Dermis microvascular lymphatic vessel endothelial cell (primary cell): Measurements from ENCODE around the gene GAB2. TPM values are rescaled to one million over a fixed set of nuclear protein-coding genes. Genes with fewer than 3 reads are reported as not detected.
"Not testable (repeated sequence)": the region's sequence is repeated elsewhere in the genome, so short reads cannot be mapped to it uniquely, and the experiment has no call there.

Source experiments
- DNase-seq, 2 donors: peaks; one replicate each; pipeline versions ENCODE4 v3.0.0 to v3.0.0-alpha.2; 2010; ENCODE audit warnings: low read depth in 2 of 2
- total RNA-seq: library from RNA; depleted of rRNA; stranded (reverse); fragments of >200 nt; gene quantifications from 2 replicates; pipeline ENCODE4 v1.2.1, GENCODE V29; 2014

The GAB2 gene
- total RNA-seq, 1 donor from 2014 or later = 11.4 TPM

GRCh38 chr11:78281511-78281910 lies 136.1 kb downstream of the GAB2 start:
- no peak for DNase-seq

DNA sequence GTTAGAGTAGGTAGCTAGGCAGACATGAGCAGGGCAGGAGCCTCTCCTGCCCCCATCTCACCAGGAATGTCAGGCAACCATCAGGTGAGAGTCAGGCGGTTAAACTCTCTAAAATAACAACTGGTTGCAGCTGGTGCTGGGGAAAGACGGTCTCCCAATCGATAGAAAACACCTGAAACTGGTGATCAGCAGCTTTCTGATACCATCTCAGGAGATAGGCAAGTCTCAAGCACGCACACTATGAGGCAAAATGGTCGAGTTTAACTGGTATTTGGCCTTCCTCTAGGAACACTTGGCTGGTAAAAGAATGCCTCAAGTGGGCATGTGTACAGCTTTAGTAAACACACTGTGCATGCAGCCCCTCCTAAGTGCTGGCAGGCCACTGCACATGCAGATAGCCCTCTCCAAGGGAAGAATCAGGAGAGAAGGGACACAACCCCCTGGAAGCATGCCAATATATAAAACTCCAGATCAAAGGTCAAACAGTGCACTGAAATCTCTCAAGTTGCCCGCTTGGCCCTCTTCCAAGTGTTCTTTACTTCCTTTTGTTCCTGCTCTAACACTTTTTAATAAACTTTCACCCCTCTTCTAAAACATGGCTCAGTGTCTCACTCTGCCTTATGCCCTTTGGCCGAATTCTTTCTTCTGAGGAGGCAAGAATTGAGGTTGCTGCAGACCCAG lies 140.2 kb downstream of the GAB2 start:
- peak in 1 of 2 donors; percentile 48 for DNase-seq

DNA sequence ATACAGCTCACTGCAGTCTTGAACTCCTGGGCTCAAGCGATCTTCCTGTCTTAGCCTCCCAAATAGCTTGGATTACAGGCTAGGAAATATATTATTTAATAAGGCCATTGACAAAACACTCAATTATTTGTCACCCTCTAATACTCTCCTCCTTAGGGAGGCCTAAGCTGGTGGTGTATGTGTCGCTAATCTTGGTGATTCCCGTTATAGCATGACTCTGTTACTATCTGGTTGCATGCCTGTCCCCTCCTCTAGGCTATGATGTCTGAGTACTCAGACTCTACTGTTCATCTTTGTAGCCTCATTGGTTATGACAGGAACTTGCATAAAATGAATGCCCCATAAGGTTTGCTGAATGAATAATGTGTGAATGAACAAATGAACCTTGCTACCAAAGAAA lies 141.3 kb downstream of the GAB2 start:
- DNase-seq = no peak

GRCh38 chr11:78274739-78275138 lies 142.9 kb downstream of the GAB2 start:
- no peak for DNase-seq

- DNase-seq = not testable (repeated sequence)
Observed at GRCh38 chr11:78272625-78273269, 144.9 kb downstream of the GAB2 start.

- DNase-seq = not testable (repeated sequence)
Observed at GRCh38 chr11:78271801-78272200, 145.8 kb downstream of the GAB2 start.

DNA sequence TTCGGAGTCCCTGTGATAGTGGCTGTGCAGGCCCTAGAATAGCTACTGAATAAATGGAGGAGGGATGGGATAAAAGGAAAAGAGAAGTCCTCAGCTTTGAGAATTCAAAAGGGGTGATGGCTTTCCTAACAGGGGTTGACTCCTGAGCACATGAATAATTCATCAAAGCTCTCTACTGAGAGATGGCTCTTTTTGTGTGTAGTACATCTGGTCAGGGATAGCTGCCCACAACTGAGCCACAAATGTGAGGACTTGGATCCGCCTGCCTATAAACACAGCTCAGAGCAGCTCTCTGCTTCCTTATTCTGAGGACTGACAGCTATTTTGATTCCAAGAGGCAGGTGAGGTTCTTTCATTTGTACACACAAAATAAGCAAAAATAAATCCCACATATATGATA lies 146.6 kb downstream of the GAB2 start:
- no peak for DNase-seq

GRCh38 chr11:78269806-78270205 lies 147.8 kb downstream of the GAB2 start:
- no peak for DNase-seq

GRCh38 chr11:78268591-78269410 lies 148.8 kb downstream of the GAB2 start:
- DNase-seq = no peak

DNA sequence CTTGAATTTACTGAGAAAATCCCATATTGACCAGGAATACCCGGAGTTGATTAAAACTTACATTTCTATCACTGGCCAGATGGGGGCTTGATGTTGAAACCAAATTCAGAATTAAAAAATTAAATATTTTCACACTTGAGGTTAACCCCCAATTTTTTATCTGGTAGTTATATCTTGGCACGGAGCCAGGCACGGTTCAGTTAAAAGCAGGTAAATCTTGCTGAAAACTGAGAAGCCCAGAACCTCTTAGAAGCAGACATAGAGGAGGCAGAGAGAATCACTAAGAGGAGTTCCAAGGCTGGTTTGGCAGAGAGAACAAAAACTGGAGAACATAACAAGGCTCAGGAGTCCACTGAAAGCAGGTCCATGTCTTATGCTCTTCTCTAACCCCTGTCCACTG lies 151.2 kb downstream of the GAB2 start:
- no peak for DNase-seq

DNA sequence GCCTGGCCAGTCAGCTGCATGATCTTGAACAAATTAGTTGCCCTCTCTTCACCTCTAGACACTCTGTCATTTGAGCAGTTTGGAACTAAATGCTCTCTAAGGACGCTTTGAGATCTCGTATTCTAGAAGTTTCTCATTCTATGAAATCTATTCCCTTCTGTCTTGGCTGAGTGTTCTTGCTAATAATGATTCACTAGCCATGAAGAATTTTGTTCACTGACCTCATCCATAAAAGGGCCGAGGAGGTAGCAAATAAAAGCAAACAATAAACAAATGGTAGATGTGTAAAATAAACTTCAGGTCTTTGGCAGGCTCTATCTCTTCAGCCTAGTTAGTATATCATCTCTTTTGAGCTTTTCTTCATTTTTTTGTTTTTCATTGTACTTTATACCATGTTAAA lies 152.3 kb downstream of the GAB2 start:
- DNase-seq = no peak

- DNase-seq = no peak
Observed at GRCh38 chr11:78262691-78263090, 154.9 kb downstream of the GAB2 start.

- no peak for DNase-seq
Observed at GRCh38 chr11:78262238-78262637, 155.4 kb downstream of the GAB2 start.

GRCh38 chr11:78261828-78262227 lies 155.8 kb downstream of the GAB2 start:
- DNase-seq = no peak

DNA sequence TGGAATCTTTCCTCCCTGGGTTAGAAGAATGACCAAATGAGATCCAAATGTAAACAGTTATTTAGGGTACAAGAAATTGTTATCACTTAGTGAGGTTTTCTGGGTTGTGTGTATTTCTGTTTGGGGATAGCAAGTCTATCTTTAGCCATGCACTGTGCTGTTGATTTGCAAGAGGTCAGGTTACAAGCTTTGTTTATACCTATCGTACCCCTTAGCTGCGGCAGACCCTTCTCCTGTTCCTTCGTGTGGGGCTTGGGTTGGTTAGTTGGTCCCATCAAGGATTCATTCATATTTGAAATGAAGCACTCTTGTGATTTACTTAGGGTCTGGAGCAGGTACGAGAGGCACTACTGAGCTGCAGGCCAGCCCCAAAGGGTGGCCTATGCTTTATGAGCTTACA lies 156.3 kb downstream of the GAB2 start:
- no peak for DNase-seq

GRCh38 chr11:78259777-78260487 lies 157.7 kb downstream of the GAB2 start:
- no peak for DNase-seq

DNA sequence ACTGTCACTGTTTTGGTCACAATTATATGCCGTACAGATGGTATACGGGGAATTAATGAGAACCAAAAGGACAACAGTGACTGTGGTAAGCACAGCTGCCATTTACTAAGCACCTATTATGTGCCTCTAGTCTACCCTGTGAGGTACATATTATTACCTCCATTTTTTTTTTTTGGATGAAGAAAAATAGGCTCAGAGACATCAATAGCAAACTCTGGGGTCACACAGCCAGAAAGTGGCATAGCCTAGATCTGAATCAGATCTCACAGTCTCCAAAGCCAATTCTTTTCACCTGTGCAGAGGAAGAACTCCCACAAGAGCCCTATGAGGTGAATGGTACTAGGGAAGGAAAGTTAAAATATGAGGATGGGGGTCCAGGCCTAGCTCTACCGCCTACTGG lies 160.0 kb downstream of the GAB2 start:
- DNase-seq = no peak

- DNase-seq = peak in 1 of 2 donors; percentile 75
Observed at GRCh38 chr11:78256962-78257361, 160.7 kb downstream of the GAB2 start.

DNA sequence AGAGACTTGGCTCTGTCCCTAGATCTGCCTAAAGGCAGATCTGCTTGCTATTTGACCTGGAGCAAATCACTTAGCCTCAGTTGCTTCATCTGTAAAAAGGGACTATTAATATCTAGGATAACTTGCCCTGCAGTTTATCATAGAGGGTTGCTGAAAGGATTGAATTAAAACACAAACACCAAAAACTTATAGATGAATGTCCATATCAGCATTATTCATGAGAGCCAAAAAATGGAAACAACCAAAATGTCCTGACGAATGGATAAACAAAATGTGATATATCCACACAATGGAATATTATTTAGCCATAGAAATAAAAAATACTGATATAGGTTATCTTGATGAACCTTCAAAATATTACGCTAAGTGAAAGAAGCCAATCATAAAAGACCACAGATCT lies 161.7 kb downstream of the GAB2 start:
- DNase-seq = no peak

- no peak for DNase-seq
Observed at GRCh38 chr11:78254268-78254667, 163.4 kb downstream of the GAB2 start.

GRCh38 chr11:78253797-78254196 lies 163.8 kb downstream of the GAB2 start:
- peak in 1 of 2 donors; percentile 16 for DNase-seq
